ENCODE results near the gene WDR59. TPM values are rescaled to one million over a fixed set of nuclear protein-coding genes. Genes with fewer than 3 reads are reported as not detected.

The WDR59 gene
- total and polyA plus RNA-seq, 2 experiments from 2014 or later: 38.7 to 54.5 TPM

DNA sequence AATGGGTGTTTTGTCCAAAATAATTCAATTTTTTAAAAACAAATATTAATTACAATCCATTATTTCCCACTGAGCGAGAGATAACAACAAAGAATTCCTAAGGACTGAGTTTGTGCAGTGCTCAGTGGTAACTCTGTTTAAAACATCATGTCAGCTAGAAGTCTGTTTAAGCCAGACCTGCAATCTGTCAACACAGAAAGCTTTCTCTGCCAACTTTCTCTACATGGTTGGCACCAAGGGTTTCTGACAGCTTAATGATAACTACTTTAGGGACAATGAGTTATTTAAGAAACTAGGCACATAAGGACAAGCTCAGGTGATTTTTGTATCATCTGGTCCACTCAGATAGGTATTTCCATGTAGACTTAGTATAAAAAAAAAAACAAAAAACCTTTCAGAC, 81.8 kb downstream of the WDR59 start (continued):
- TF ChIP-seq, protein P1, sequence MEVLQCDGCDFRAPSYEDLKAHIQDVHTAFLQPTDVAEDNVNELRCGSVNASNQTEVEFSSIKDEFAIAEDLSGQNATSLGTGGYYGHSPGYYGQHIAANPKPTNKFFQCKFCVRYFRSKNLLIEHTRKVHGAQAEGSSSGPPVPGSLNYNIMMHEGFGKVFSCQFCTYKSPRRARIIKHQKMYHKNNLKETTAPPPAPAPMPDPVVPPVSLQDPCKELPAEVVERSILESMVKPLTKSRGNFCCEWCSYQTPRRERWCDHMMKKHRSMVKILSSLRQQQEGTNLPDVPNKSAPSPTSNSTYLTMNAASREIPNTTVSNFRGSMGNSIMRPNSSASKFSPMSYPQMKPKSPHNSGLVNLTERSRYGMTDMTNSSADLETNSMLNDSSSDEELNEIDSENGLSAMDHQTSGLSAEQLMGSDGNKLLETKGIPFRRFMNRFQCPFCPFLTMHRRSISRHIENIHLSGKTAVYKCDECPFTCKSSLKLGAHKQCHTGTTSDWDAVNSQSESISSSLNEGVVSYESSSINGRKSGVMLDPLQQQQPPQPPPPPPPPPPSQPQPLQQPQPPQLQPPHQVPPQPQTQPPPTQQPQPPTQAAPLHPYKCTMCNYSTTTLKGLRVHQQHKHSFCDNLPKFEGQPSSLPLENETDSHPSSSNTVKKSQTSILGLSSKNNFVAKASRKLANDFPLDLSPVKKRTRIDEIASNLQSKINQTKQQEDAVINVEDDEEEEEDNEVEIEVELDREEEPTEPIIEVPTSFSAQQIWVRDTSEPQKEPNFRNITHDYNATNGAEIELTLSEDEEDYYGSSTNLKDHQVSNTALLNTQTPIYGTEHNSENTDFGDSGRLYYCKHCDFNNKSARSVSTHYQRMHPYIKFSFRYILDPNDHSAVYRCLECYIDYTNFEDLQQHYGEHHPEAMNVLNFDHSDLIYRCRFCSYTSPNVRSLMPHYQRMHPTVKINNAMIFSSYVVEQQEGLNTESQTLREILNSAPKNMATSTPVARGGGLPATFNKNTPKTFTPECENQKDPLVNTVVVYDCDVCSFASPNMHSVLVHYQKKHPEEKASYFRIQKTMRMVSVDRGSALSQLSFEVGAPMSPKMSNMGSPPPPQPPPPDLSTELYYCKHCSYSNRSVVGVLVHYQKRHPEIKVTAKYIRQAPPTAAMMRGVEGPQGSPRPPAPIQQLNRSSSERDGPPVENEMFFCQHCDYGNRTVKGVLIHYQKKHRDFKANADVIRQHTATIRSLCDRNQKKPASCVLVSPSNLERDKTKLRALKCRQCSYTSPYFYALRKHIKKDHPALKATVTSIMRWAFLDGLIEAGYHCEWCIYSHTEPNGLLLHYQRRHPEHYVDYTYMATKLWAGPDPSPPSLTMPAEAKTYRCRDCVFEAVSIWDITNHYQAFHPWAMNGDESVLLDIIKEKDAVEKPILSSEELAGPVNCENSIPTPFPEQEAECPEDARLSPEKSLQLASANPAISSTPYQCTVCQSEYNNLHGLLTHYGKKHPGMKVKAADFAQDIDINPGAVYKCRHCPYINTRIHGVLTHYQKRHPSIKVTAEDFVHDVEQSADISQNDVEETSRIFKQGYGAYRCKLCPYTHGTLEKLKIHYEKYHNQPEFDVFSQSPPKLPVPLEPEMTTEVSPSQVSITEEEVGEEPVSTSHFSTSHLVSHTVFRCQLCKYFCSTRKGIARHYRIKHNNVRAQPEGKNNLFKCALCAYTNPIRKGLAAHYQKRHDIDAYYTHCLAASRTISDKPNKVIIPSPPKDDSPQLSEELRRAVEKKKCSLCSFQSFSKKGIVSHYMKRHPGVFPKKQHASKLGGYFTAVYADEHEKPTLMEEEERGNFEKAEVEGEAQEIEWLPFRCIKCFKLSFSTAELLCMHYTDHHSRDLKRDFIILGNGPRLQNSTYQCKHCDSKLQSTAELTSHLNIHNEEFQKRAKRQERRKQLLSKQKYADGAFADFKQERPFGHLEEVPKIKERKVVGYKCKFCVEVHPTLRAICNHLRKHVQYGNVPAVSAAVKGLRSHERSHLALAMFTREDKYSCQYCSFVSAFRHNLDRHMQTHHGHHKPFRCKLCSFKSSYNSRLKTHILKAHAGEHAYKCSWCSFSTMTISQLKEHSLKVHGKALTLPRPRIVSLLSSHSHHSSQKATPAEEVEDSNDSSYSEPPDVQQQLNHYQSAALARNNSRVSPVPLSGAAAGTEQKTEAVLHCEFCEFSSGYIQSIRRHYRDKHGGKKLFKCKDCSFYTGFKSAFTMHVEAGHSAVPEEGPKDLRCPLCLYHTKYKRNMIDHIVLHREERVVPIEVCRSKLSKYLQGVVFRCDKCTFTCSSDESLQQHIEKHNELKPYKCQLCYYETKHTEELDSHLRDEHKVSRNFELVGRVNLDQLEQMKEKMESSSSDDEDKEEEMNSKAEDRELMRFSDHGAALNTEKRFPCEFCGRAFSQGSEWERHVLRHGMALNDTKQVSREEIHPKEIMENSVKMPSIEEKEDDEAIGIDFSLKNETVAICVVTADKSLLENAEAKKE (CRISPR knock-in tag; IDR thresholded peaks at IDR 0.05): no peak
- TF ChIP-seq JUNB (IDR thresholded peaks at IDR 0.05; ENCODE audit: unreplicated experiment) (no peak), ZNF331 (CRISPR knock-in tag; IDR thresholded peaks at IDR 0.05; ENCODE audit: low read depth) (no peak), NANOG (IDR thresholded peaks at IDR 0.05; ENCODE audit: borderline replicate concordance) (no peak)
- TF ChIP-seq, protein P2, sequence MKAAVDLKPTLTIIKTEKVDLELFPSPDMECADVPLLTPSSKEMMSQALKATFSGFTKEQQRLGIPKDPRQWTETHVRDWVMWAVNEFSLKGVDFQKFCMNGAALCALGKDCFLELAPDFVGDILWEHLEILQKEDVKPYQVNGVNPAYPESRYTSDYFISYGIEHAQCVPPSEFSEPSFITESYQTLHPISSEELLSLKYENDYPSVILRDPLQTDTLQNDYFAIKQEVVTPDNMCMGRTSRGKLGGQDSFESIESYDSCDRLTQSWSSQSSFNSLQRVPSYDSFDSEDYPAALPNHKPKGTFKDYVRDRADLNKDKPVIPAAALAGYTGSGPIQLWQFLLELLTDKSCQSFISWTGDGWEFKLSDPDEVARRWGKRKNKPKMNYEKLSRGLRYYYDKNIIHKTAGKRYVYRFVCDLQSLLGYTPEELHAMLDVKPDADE (IDR thresholded peaks at IDR 0.05): no peak

DNA sequence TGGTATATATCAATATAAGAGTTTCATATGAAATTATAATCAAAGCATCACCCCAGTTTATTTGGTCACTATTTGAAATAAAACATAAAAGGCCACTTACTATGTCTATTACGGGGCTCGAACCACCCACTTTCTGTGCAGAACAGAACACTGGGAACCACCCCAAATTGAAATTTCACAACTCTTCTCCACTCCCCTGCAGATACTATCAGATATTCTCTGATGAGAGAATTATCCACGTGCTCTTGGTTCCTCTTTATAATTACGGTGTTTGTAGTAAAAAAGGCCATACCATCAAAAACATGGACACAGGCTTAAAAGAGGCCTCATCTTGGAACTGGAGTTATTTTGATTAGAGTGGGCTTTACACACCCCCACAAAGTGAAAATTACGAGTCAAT, 82.8 kb downstream of the WDR59 start:
- Histone ChIP-seq H4K20me1 (replicated peaks; ENCODE audit: insufficient read depth) (0 out of 2 replicates have a peak, but pooled peaks cover 8% of the 10 kb centered on the region), H2AFZ (no peak overlapping the region), H3K4me1 (ENCODE audit: insufficient read depth) (peaks cover 6% of the 10 kb centered on the region; the same call in 1 of the 2 replicates), H3K79me2 (replicated peaks; ENCODE audit: insufficient read depth) (no peaks in the 10 kb centered on the region), H3K27ac (ENCODE audit: low read depth) (no peak overlapping the region), H3K36me3 (ENCODE audit: insufficient read depth) (peaks cover 16% of the 10 kb centered on the region), H3K9me2 (ENCODE audit: insufficient read depth) (no peaks in the 10 kb centered on the region), H3F3A (replicated peaks; ENCODE audit: low read depth) (no peaks in the 10 kb centered on the region), H3K27me3 (ENCODE audit: insufficient read depth) (no peaks in the 10 kb centered on the region), H3K4me3 (no peak overlapping the region), H3K4me2 (no peak overlapping the region)
- H3K4me3 Mint-ChIP-seq: no peak overlapping the region
- H3K27me3 Mint-ChIP-seq (ENCODE audit: insufficient read depth, low read depth, poor library complexity): no peaks in the 10 kb centered on the region
- H3K9me3 Mint-ChIP-seq: no peaks in the 10 kb centered on the region
- peaks cover 12% of the 10 kb centered on the region for H3K4me1 Mint-ChIP-seq
- ATAC-seq (no peak), DNase-seq (ENCODE audit: low spot score) (no peak)
- no peak overlapping the region for H3K27ac Mint-ChIP-seq
- peaks cover 32% of the 10 kb centered on the region for H3K36me3 Mint-ChIP-seq (ENCODE audit: low read depth)
- TF ChIP-seq STAT1 (IDR thresholded peaks at IDR 0.05; ENCODE audit: unreplicated experiment) (no peak), EZH2phosphoT487 (IDR thresholded peaks at IDR 0.05; ENCODE audit: unreplicated experiment) (no peak), ZNF331 (CRISPR knock-in tag; IDR thresholded peaks at IDR 0.05; ENCODE audit: low read depth) (no peak), POLR2AphosphoS5 (IDR thresholded peaks at IDR 0.05; ENCODE audit: low read depth) (no peak), EZH2 (IDR thresholded peaks at IDR 0.05; ENCODE audit: low read depth, unreplicated experiment) (no peak), NANOG (IDR thresholded peaks at IDR 0.05; ENCODE audit: borderline replicate concordance) (no peak)
- TF ChIP-seq, protein P2 (IDR thresholded peaks at IDR 0.05): no peak
- TF ChIP-seq, protein P3, sequence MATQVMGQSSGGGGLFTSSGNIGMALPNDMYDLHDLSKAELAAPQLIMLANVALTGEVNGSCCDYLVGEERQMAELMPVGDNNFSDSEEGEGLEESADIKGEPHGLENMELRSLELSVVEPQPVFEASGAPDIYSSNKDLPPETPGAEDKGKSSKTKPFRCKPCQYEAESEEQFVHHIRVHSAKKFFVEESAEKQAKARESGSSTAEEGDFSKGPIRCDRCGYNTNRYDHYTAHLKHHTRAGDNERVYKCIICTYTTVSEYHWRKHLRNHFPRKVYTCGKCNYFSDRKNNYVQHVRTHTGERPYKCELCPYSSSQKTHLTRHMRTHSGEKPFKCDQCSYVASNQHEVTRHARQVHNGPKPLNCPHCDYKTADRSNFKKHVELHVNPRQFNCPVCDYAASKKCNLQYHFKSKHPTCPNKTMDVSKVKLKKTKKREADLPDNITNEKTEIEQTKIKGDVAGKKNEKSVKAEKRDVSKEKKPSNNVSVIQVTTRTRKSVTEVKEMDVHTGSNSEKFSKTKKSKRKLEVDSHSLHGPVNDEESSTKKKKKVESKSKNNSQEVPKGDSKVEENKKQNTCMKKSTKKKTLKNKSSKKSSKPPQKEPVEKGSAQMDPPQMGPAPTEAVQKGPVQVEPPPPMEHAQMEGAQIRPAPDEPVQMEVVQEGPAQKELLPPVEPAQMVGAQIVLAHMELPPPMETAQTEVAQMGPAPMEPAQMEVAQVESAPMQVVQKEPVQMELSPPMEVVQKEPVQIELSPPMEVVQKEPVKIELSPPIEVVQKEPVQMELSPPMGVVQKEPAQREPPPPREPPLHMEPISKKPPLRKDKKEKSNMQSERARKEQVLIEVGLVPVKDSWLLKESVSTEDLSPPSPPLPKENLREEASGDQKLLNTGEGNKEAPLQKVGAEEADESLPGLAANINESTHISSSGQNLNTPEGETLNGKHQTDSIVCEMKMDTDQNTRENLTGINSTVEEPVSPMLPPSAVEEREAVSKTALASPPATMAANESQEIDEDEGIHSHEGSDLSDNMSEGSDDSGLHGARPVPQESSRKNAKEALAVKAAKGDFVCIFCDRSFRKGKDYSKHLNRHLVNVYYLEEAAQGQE (IDR thresholded peaks at IDR 0.05; ENCODE audit: unreplicated experiment): no peak
- TF ChIP-seq, protein P4, sequence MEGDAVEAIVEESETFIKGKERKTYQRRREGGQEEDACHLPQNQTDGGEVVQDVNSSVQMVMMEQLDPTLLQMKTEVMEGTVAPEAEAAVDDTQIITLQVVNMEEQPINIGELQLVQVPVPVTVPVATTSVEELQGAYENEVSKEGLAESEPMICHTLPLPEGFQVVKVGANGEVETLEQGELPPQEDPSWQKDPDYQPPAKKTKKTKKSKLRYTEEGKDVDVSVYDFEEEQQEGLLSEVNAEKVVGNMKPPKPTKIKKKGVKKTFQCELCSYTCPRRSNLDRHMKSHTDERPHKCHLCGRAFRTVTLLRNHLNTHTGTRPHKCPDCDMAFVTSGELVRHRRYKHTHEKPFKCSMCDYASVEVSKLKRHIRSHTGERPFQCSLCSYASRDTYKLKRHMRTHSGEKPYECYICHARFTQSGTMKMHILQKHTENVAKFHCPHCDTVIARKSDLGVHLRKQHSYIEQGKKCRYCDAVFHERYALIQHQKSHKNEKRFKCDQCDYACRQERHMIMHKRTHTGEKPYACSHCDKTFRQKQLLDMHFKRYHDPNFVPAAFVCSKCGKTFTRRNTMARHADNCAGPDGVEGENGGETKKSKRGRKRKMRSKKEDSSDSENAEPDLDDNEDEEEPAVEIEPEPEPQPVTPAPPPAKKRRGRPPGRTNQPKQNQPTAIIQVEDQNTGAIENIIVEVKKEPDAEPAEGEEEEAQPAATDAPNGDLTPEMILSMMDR (conservative IDR thresholded peaks at IDR 0.05; ENCODE audit: low read depth in 2 of 2): no peak
